NB4 (cell line): ENCODE results near the gene CAMKK1.

ENCODE experiments used
- DNase-seq: peaks from one replicate; pipeline ENCODE4 v3.0.0; 2010; ENCODE audit warnings: low read depth
- H3K4me3 ChIP-seq: one replicate; pipeline ENCODE4 v1.5.1; 2011; ENCODE audit warnings: mild to moderate bottlenecking, low read depth, low read length, moderate library complexity
- MYC ChIP-seq: IDR thresholded peaks from 2 replicates; pipeline ENCODE4 v1.6.1; 2011; ENCODE audit warnings: low read depth, low read length
- POLR2A ChIP-seq: IDR thresholded peaks from 2 replicates; pipeline ENCODE4 v1.6.1; 2011; ENCODE audit warnings: mild to moderate bottlenecking; ENCODE audit not compliant: insufficient read length; ENCODE audit errors: extremely low read depth
- TF ChIP-seq, protein P1 (sequence below): IDR thresholded peaks from 2 replicates; pipeline ENCODE4 v1.6.1; 2011; ENCODE audit warnings: low read depth, low read length
- TF ChIP-seq, protein P2 (sequence below): IDR thresholded peaks from one replicate; pipeline ENCODE4 v1.5.1; 2012; ENCODE audit warnings: low read depth, low read length

The CAMKK1 gene

DNA sequence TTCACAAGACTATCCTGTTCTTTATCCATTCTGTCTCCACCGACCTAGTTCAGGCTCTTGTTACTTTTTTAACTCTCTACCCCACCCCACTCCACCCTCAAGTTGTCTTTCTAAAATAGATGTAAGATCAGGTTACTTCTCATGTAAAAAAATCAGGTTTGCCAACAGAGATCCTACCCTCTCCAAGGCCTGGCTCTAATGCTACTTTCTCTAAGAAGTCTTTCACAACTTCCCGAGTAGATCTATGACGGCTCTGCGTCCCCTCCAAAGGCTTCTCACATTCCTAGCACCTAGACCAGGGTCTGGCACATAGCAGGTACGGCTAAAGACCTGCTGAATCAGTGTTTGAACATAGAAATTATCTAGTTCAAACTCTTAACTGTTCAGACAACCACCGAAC lies 77.7 kb downstream of the CAMKK1 start:
- DNase-seq = no peak
- TF ChIP-seq, protein P1, sequence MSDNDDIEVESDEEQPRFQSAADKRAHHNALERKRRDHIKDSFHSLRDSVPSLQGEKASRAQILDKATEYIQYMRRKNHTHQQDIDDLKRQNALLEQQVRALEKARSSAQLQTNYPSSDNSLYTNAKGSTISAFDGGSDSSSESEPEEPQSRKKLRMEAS = no peak
- TF ChIP-seq, protein P2, sequence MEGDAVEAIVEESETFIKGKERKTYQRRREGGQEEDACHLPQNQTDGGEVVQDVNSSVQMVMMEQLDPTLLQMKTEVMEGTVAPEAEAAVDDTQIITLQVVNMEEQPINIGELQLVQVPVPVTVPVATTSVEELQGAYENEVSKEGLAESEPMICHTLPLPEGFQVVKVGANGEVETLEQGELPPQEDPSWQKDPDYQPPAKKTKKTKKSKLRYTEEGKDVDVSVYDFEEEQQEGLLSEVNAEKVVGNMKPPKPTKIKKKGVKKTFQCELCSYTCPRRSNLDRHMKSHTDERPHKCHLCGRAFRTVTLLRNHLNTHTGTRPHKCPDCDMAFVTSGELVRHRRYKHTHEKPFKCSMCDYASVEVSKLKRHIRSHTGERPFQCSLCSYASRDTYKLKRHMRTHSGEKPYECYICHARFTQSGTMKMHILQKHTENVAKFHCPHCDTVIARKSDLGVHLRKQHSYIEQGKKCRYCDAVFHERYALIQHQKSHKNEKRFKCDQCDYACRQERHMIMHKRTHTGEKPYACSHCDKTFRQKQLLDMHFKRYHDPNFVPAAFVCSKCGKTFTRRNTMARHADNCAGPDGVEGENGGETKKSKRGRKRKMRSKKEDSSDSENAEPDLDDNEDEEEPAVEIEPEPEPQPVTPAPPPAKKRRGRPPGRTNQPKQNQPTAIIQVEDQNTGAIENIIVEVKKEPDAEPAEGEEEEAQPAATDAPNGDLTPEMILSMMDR = no peak
- TF ChIP-seq MYC (no peak), POLR2A (no peak)
- no peak overlapping the region for H3K4me3 ChIP-seq

DNA sequence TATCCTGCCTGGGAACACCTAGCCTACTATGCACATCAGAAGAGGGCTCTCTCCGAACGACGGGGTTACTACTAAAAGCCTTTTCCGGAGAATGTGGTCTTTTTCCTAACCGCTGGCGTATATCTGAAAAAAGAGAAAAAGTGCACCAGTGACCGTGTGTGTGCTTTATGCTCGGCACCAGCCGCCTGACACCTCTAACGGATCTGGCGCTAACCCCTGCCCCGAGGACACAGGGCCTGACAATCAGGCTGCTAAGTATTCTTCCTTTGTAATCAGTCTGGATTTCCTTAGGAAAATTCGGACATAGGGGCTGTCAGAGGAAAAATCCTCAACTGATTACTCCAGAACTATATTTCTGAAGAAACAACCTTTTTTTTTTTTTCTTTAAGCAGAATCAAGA lies 78.5 kb downstream of the CAMKK1 start:
- H3K4me3 ChIP-seq = no peak overlapping the region
- DNase-seq = no peak
- TF ChIP-seq, protein P2 = no peak
- no peak for TF ChIP-seq MYC
- TF ChIP-seq POLR2A = no peak
- TF ChIP-seq, protein P1 = no peak

GRCh38 chr17:3813171-3813570 lies 79.7 kb downstream of the CAMKK1 start:
- DNase-seq = no peak
- H3K4me3 ChIP-seq = no peak overlapping the region
- TF ChIP-seq, protein P2 = no peak
- TF ChIP-seq, protein P1 = no peak

- DNase-seq = no peak
- TF ChIP-seq, protein P2 = no peak
- H3K4me3 ChIP-seq = no peak overlapping the region
Measured at GRCh38 chr17:3812771-3813170, 80.1 kb downstream of the CAMKK1 start.

DNA sequence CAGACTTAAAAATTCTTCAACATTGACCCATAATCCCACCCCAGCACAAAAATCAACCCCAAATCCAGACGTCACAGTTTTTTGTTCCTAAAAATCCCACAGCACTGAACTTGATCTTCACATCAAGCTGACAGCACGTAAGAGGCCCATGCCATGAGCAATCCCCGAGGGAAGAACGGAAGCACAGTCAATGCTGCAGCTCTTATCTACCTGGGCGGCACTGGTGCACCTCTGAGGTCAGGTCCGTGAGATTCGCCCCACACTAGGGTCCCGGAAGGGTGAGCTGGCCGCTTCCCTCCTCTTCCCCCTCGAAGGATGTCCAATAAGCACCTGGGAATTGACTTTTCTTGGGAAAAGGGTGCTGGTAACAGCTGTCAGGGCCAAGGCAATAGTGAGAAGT lies 80.6 kb downstream of the CAMKK1 start:
- DNase-seq = no peak
- no peak overlapping the region for H3K4me3 ChIP-seq
- TF ChIP-seq POLR2A (no peak), MYC (no peak)
- TF ChIP-seq, protein P2 = no peak
- TF ChIP-seq, protein P1 = no peak
